ENCODE data around the gene NASP. TPM values are rescaled to one million over a fixed set of nuclear protein-coding genes. Genes with fewer than 3 reads are reported as not detected.
A peak's percentile ranks its signal among the peaks of the same experiment; 100 is the strongest.

The NASP gene
- total RNA-seq, 1 donor from 2014 or later, result 258 TPM

DNA sequence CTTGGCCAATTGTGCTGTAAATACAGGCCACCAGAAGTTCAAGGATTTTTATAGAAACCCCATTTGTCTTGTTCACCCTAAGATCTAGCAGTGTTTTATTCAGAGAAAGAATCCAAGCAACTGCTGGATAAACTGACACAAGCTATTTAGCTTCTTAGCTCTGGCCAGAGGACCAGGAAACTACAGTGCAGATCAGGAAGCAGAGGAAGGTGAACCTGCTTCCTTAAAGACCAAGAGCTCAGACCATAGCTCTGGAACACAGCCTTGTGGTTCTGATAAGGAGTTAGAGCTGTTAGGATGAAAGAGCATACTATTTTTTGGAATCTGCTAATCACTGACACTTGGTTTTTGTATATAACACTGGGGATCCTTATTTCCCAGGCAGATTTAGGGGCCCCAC, 45.2 kb downstream of the NASP start:
- no peak overlapping the region for H3K27ac Mint-ChIP-seq
- DNase-seq (ENCODE audit: low spot score, unreplicated experiment), result no peak
- peaks cover 33% of the 10 kb centered on the region for H3K36me3 Mint-ChIP-seq (ENCODE audit: insufficient read depth)
- TF ChIP-seq CTCF (IDR thresholded peaks at IDR 0.05; ENCODE audit: unreplicated experiment), result no peak
- H3K4me1 Mint-ChIP-seq (ENCODE audit: low read depth), result no peaks in the 10 kb centered on the region
- H3K27me3 Mint-ChIP-seq, result no peaks in the 10 kb centered on the region
- no peak overlapping the region for H3K4me3 Mint-ChIP-seq (ENCODE audit: low read depth)
- no peaks in the 10 kb centered on the region for H3K9me3 Mint-ChIP-seq (ENCODE audit: low read depth)

DNA sequence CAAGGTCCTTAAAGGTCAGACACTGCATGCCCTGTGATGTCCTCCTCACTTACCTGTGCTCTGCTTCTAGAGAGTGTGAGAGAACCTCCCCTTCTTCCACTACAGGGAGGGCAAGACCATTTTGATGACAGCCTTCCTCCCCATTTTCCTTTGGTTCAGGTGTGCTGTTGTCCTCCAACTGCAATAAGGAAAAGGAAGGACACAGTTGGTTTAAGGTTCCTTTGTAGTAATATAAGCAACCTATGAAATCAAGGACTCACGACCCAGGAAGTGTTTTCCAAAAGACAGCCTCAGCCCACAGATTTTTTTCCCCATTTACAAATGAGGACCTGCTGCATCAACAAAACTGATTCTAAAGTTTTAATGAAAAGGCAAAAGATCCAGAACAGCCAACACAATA, 46.6 kb downstream of the NASP start:
- DNase-seq (ENCODE audit: low spot score, unreplicated experiment), result no peak
- H3K9me3 Mint-ChIP-seq (ENCODE audit: low read depth), result no peaks in the 10 kb centered on the region
- H3K4me3 Mint-ChIP-seq (ENCODE audit: low read depth), result no peak overlapping the region
- no peak overlapping the region for H3K27ac Mint-ChIP-seq
- H3K4me1 Mint-ChIP-seq (ENCODE audit: low read depth), result no peaks in the 10 kb centered on the region
- TF ChIP-seq CTCF (IDR thresholded peaks at IDR 0.05; ENCODE audit: unreplicated experiment), result no peak
- peaks cover 29% of the 10 kb centered on the region for H3K36me3 Mint-ChIP-seq (ENCODE audit: insufficient read depth)
- H3K27me3 Mint-ChIP-seq, result no peaks in the 10 kb centered on the region

- no peak for DNase-seq (ENCODE audit: low spot score, unreplicated experiment)
- Mint-ChIP-seq H3K27me3 (no peaks in the 10 kb centered on the region), H3K36me3 (ENCODE audit: insufficient read depth) (peaks cover 20% of the 10 kb centered on the region), H3K4me1 (ENCODE audit: low read depth) (no peaks in the 10 kb centered on the region), H3K9me3 (ENCODE audit: low read depth) (no peaks in the 10 kb centered on the region), H3K27ac (no peak overlapping the region), H3K4me3 (ENCODE audit: low read depth) (no peak overlapping the region)
- TF ChIP-seq CTCF (IDR thresholded peaks at IDR 0.05; ENCODE audit: unreplicated experiment), result no peak
Observed at GRCh38 chr1:45635211-45635610, 51.4 kb downstream of the NASP start.

DNA sequence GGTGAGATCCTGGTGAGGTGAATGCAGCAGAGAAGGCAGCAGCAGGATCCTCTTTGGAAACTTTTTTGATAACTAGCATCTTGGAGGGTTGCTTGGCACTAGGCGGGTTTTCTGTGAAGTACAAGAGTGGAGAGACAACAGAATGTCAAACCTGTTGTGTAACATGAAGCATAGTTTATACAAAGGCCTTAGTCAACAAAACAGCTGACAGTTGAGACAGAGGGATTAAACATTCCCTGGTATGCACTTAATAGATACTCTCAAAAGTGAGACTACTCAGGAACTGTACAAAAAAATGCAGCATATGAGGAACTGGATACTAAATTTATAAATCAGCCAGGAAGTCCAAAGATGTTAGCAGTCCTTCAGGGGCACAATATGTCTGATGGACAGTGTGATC, 56.5 kb downstream of the NASP start:
- no peaks in the 10 kb centered on the region for H3K9me3 Mint-ChIP-seq (ENCODE audit: low read depth)
- no peak overlapping the region for H3K27ac Mint-ChIP-seq
- no peaks in the 10 kb centered on the region for H3K27me3 Mint-ChIP-seq
- H3K4me3 Mint-ChIP-seq (ENCODE audit: low read depth), result no peak overlapping the region
- H3K36me3 Mint-ChIP-seq (ENCODE audit: insufficient read depth), result peaks cover 16% of the 10 kb centered on the region
- TF ChIP-seq CTCF (IDR thresholded peaks at IDR 0.05; ENCODE audit: unreplicated experiment), result no peak
- DNase-seq (ENCODE audit: low spot score, unreplicated experiment), result no peak
- H3K4me1 Mint-ChIP-seq (ENCODE audit: low read depth), result peaks cover 13% of the 10 kb centered on the region

- TF ChIP-seq CTCF (IDR thresholded peaks at IDR 0.05; ENCODE audit: unreplicated experiment), result no peak
- no peak for DNase-seq (ENCODE audit: low spot score, unreplicated experiment)
- H3K27me3 Mint-ChIP-seq, result no peaks in the 10 kb centered on the region
- no peaks in the 10 kb centered on the region for H3K9me3 Mint-ChIP-seq (ENCODE audit: low read depth)
- H3K27ac Mint-ChIP-seq, result peak overlapping the region; percentile 22
- H3K36me3 Mint-ChIP-seq (ENCODE audit: insufficient read depth), result peaks cover 28% of the 10 kb centered on the region
- no peak overlapping the region for H3K4me3 Mint-ChIP-seq (ENCODE audit: low read depth)
- peaks cover 13% of the 10 kb centered on the region for H3K4me1 Mint-ChIP-seq (ENCODE audit: low read depth)
Observed at GRCh38 chr1:45643321-45643720, 59.5 kb downstream of the NASP start.
